Activated CD8-positive, alpha-beta T cell treated with anti-CD3 and anti-CD28 coated beads, Interleukin-2, amount 10 ng/mL, durations not matched to agents 7 days and 5 days (primary cell): ENCODE measurements around the gene CCDC183. TPM values are rescaled to one million over a fixed set of nuclear protein-coding genes. Genes with fewer than 3 reads are reported as not detected.

Experiments used
- ATAC-seq: fragments of 150-1000 bp; cut with Tn5 transposase; one replicate; pipeline ENCODE4 v1.10.0; 2021; ENCODE audit warnings: moderate library complexity
- CTCF ChIA-PET: fragments of 350-600 bp; sonication (Branson Sonifier 250); formaldehyde crosslinking; loops from one replicate; lab custom pipeline; 2021; ENCODE audit warnings: antibody characterized with exemption; lab: Charles Lee
- POLR2A ChIA-PET: fragments of 350-600 bp; sonication (Branson Sonifier 250); formaldehyde crosslinking; loops from one replicate; lab custom pipeline; 2021; ENCODE audit warnings: antibody characterized with exemption; lab: Charles Lee
- DNase-seq: peaks from one replicate; pipeline ENCODE4 v3.0.0-alpha.2; 2020
- H3K27ac Mint-ChIP-seq: one replicate; pipeline ENCODE4 v1.8.0; 2021; ENCODE audit warnings: mild to moderate bottlenecking, mixed read lengths
- H3K27me3 Mint-ChIP-seq: one replicate; pipeline ENCODE4 v1.8.0; 2021; ENCODE audit warnings: low read depth, mixed read lengths
- H3K36me3 Mint-ChIP-seq: one replicate; pipeline ENCODE4 v1.8.0; 2021; ENCODE audit warnings: low read depth, mixed read lengths
- H3K4me1 Mint-ChIP-seq: one replicate; pipeline ENCODE4 v1.8.0; 2021; ENCODE audit warnings: low read depth, mixed read lengths
- H3K4me3 Mint-ChIP-seq: one replicate; pipeline ENCODE4 v1.8.0; 2021; ENCODE audit warnings: mild to moderate bottlenecking, mixed read lengths
- H3K9me3 Mint-ChIP-seq: one replicate; pipeline ENCODE4 v1.8.0; 2022; ENCODE audit warnings: mixed read lengths; ENCODE audit not compliant: insufficient read depth
- total RNA-seq, 2 experiments: library from RNA; stranded (reverse); gene quantifications; one replicate each; pipeline ENCODE4 v1.2.3, GENCODE V29; 2021

Gene CCDC183
- total RNA-seq, 2 experiments from 2014 or later = 0.26 to 0.44 TPM

DNA sequence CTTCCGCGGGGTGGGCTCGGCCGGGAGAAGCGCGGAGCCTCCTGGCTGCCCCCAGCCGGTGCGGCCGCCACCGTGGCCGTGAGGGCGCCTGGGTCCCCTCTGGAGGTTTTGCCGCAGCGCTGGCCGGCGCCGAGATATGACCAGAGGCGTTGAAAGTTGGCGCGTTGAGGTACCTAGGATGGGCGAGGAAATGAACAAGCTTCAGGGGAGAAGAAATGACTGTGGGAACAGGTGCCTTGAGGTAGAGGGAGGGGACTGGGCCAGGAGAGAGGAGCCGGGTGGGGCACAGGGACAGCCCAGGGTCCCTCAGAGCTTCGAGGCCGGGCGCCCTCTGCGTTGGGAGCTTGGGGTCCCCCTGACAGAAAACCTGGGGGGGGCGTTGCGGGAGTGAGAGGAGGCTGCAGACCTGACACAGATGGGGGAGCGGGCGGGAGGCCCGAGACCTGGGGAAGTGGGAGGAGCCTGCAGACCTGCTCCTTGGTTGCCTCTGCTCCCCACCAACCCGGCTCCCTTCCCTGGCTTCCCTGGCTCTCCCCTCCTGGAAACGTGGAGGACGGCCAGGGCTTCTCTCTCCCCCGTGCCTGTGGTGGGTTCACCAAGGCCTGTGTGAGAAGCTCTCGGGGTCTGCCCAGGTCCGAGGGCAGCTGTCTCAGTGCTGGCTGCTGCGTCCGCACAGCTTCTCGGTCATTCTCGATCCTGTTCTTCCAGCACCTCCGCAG is 25.8 kb downstream of the CCDC183 start:
- Mint-ChIP-seq H3K4me3 (no peak overlapping the region), H3K9me3 (no peaks in the 10 kb centered on the region), H3K27ac (no peak overlapping the region), H3K4me1 (peaks cover 6% of the 10 kb centered on the region), H3K36me3 (peaks cover 26% of the 10 kb centered on the region), H3K27me3 (no peaks in the 10 kb centered on the region)
- CTCF ChIA-PET = interaction anchor here (0.7 kb wide), 1 partner anchor 12 kb away, joined by 3 read pairs; no protein-coding TSS in a partner anchor
- ATAC-seq (no peak), DNase-seq (no peak)
- POLR2A ChIA-PET = no interaction called here

DNA sequence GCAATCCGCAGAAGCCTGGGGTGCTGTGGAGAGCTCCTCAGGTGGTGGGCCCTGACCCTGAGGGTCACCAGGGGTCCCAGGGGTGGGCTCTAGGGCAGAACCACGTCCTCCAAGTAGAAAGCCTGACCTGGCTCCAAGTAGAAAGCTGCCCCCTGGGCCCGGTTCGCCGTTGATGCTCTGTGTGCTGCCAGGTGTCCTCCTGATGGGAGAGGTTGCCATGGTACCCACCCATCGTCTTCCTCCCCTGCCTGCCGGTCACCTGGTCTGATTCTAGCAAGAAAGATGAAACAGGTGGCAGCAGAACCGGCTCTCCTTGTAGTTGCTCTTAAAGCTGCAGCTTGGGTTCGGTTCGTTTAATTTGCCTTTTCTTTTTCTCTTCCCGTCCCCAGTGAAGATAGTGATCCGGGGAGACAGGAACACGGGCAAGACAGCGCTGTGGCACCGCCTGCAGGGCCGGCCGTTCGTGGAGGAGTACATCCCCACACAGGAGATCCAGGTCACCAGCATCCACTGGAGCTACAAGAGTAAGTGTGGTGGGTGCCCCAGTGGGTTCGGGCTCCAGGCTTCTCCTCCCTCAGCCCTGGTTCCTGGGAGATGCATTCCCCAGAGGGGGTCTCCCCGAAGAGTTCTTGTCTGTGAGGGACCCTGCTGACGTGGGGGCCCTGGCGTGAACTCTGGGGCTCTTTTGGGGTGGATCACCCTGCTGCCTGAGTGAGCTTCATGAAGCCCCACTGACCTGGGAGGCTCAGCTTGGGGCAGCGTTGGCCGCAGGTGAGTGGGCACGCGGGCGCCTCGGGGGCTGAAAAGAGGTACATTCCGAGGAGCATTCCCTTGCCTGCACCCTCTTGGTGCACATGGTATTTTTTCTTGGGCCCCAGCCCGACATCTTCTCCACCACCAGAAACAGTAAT is 27.3 kb downstream of the CCDC183 start:
- CTCF ChIA-PET = interaction anchor here (1.1 kb wide), 1 partner anchor 18 kb away, joined by 3 read pairs; no protein-coding TSS in a partner anchor
- Mint-ChIP-seq H3K4me1 (peaks cover 5% of the 10 kb centered on the region), H3K9me3 (no peaks in the 10 kb centered on the region), H3K36me3 (peaks cover 20% of the 10 kb centered on the region), H3K4me3 (no peak overlapping the region), H3K27ac (no peak overlapping the region), H3K27me3 (no peaks in the 10 kb centered on the region)
- DNase-seq (no peak), ATAC-seq (no peak)
- POLR2A ChIA-PET = interaction anchor here (0.7 kb wide), 1 partner anchor 13 kb away, joined by 3 read pairs; no protein-coding TSS in a partner anchor

DNA sequence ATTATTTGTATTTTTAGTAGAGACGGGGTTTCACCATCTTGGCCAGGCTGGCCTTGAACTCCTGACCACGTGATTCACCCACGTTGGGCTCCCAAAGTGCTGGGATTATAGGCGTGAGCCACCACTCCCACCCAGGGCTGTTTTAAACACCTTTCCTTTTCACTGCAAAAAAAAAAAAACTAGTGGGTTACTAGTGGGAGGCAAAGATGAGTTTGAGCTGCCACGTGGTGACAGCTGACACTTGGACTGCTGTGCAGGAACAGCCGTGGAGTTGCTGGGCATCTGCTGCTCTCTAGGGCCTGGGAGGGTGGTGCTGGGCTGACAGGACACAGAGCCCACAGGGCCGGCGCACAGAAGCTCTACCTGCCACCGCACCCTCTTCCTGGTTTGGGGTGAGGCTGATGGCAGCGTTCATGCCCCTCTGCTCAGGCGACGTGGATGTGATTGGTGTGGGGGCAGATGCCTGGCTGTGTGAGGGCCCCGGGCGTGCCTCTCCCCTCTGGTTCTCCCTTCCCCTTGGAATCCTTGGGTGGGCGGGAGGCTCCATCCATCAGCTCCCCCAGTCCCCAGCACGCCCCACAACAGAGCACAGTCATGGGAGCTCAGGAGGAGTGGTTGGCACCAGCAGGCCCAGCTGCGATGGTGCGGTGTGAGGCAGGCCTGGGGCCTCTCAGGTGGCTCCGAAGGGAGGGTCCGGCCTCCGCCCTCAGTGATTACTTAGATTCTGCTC is 28.5 kb downstream of the CCDC183 start:
- Mint-ChIP-seq H3K36me3 (peaks cover 20% of the 10 kb centered on the region), H3K4me1 (peaks cover 5% of the 10 kb centered on the region), H3K4me3 (no peak overlapping the region), H3K27me3 (no peaks in the 10 kb centered on the region), H3K27ac (no peak overlapping the region), H3K9me3 (no peaks in the 10 kb centered on the region)
- ChIA-PET CTCF (no interaction called here), POLR2A (no interaction called here)
- ATAC-seq (no peak), DNase-seq (no peak)

DNA sequence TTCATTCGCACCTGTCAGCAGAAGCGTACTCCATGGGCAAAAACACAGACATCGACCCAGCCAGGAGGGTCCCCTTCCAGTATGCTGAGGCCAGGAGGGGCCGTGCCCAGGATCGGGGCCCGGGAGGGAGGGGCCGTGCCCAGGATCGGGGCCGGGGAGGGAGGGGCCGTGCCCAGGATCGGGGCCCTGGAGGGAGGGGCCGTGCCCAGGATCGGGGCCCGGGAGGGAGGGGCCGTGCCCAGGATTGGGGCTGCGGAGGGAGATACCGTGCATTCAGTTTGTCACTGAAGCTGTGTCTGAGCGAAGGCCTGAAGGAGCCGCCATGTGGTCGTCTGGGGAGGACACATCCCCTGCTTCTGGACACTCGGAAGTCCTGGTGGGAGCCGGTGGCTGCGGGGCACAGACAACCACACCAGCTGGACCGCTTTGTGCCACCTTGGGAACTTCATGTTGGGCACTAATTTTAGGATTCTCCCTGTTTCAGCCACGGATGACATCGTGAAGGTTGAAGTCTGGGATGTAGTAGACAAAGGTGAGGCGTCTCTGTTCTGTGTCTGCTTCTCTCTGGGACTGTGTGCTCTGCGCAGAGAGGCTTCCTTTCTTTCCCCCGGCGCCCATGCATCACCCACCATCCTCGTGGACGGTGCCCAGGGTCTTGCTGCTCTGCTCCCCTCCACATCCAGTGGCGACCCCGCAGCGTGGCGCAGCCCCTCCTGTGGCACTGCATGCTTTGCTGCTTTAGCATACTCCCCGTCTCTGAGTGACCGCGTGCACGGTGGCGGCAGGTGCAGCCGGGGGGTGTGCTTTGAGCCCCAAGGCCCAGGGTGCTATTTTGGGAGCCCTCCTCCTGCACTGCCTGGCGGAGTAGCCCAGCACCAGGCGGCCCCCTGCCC is 29.4 kb downstream of the CCDC183 start:
- no peak overlapping the region for H3K27ac Mint-ChIP-seq
- ATAC-seq (no peak), DNase-seq (no peak)
- ChIA-PET CTCF (no interaction called here), POLR2A (no interaction called here)
- peaks cover 5% of the 10 kb centered on the region for H3K4me1 Mint-ChIP-seq
- no peak overlapping the region for H3K4me3 Mint-ChIP-seq
- peaks cover 19% of the 10 kb centered on the region for H3K36me3 Mint-ChIP-seq
- H3K9me3 Mint-ChIP-seq = no peaks in the 10 kb centered on the region
- no peaks in the 10 kb centered on the region for H3K27me3 Mint-ChIP-seq

DNA sequence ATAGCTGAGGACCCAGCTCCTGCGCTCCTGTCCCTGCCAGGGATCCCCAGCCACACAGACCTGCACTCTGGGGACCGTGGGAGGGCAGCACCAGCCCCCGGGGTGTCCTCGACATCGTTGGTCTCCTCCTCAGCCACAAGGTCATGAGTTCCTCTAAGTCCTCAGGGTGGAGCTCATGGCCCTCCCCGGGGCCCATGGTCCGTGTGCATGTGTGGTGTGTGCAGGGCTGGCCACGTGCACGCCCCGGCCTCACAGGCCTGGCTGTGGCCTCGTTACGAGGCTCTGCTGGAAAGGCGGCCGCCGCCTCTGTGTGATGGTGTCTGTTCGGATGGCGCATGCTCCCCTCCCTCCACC is 30.0 kb downstream of the CCDC183 start:
- H3K27ac Mint-ChIP-seq = no peak overlapping the region
- POLR2A ChIA-PET = no interaction called here

DNA sequence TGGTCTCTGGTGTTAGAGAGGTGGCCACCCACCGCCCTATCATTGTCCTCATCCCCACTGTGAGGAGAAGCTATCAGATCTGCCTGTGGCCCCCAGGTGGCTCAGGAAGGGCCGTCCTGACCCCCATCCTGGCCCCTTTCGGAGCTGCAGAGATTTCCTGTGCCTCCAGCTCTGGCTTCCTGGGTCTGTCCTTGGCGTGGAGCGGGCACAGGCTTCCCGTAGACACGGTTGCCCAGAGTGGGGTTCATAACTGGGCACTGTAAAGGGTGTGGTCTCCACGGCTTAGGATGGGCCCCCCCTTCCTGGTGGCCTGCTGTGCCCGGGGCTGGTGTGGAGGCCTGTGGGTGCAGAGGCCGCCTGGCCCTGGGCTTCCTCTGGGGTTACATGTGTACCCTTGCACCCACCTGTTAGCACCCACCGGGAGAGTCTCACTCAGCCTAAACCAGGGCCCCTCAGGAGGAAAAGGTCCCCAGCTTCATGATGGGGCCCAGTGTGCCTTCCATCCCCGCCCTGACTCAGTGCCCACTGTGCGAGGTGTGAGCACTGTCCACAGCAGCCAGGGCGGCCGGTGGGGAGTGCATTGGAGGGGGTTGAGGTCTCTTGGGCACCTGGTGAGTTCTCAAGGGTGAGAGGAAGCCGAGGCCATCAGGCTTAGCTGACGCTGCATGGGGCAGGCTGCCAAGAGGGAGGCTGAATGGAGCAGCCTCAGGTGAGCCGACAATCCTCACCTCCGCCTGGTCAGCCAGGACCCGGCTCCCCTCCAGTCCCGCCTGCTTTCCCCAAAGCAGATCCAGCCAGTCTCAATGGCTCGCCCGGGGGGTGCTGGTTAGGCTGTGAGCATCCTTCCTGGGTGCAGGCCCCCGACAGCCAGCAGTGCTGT is 30.8 kb downstream of the CCDC183 start:
- Mint-ChIP-seq H3K4me1 (no peaks in the 10 kb centered on the region), H3K9me3 (no peaks in the 10 kb centered on the region), H3K27me3 (no peaks in the 10 kb centered on the region), H3K4me3 (no peak overlapping the region), H3K36me3 (peaks cover 13% of the 10 kb centered on the region), H3K27ac (no peak overlapping the region)
- DNase-seq (no peak), ATAC-seq (no peak)
- ChIA-PET POLR2A (no interaction called here), CTCF (interaction anchor here (1.5 kb wide), 1 partner anchor 15 kb away, joined by 4 read pairs; the partner anchor contains the start of gene AJM1)

More for the DNA sequence above, 30.0 kb downstream of the CCDC183 start:
- Mint-ChIP-seq H3K9me3 (no peaks in the 10 kb centered on the region), H3K4me1 (peaks cover under 1% of the 10 kb centered on the region), H3K4me3 (no peak overlapping the region), H3K36me3 (peaks cover 13% of the 10 kb centered on the region), H3K27me3 (no peaks in the 10 kb centered on the region)
- CTCF ChIA-PET = no interaction called here
- DNase-seq (no peak), ATAC-seq (no peak)

DNA sequence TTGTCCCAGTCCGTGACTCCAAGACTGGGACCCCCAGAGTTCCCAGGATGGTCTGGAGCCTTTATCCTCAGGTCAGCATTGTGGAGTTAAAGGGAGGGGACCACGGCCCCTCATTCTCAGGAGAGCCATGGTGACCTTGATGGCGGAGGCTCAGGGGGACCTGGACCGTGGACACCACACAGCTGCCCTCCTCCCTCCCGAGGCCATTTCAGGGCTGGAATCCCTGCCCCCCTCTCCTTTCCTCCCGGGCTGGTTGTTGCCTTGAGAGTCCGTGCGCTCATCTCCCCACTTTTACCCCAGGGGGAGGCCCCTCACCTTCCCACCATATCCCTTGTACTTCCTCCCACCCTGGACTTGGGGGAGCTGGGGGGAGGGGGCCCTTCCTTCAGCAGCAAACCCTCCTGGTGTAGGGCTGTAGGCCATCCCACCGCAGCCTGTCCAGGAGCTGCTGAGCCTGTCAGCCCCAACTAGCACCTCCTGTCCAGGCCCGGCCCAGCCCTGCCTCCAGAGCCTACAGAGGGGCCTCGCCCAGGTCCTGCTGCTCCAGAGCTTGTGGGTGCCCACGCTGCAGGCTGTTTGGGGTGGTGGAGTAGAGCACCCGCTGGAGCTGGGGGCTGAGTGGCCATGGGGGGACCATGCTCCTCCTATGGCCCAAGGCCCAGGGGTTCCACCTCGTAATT is 31.8 kb downstream of the CCDC183 start:
- ATAC-seq (no peak), DNase-seq (no peak)
- Mint-ChIP-seq H3K27me3 (no peaks in the 10 kb centered on the region), H3K36me3 (peaks cover 15% of the 10 kb centered on the region), H3K9me3 (no peaks in the 10 kb centered on the region), H3K4me1 (no peaks in the 10 kb centered on the region), H3K4me3 (no peak overlapping the region), H3K27ac (no peak overlapping the region)
- CTCF ChIA-PET = interaction anchor here (0.9 to 1.5 kb wide), 2 partner anchors 14 to 208 kb away, joined by 3 to 4 read pairs; partner anchors contain the start of gene AJM1
- POLR2A ChIA-PET = interaction anchor here (0.6 kb wide), 1 partner anchor 198 kb away, joined by 3 read pairs; no protein-coding TSS in a partner anchor

DNA sequence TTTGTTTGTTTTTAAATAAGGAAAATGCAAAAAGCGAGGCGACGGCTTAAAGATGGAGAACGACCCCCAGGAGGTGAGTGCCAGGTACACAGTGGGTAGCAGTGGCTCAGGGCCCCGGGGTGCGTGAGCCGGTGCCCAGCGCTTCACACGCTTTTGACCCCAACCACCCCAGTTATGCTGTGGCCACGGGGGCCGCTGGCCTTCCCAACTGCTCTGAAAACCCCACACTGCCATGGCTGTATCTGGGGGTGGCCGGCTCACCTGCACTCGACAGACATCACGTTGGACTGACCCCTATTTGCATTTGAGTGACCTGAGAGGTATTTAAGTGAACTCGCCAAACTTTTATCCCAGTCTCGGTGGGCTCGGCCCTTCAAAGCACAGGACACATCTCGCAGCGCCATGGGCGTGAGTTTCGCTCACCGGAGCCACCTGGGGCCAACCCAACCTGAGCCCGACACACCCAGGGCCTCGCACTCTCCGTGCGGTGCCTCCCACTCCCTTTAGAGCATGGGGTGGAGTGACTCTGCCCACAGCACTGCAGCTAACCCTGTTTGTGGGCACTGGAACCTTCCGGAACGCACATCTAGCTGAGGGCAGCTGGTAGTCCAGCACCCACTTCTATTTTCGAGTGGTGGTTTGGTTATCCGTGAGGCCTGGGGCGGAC is 32.5 kb downstream of the CCDC183 start:
- no peak overlapping the region for H3K27ac Mint-ChIP-seq
- CTCF ChIA-PET = interaction anchor here (0.9 to 1.5 kb wide), 3 partner anchors 14 to 207 kb away, joined by 3 to 4 read pairs (median 3); partner anchors contain the start of gene AJM1
- no peaks in the 10 kb centered on the region for H3K27me3 Mint-ChIP-seq

DNA sequence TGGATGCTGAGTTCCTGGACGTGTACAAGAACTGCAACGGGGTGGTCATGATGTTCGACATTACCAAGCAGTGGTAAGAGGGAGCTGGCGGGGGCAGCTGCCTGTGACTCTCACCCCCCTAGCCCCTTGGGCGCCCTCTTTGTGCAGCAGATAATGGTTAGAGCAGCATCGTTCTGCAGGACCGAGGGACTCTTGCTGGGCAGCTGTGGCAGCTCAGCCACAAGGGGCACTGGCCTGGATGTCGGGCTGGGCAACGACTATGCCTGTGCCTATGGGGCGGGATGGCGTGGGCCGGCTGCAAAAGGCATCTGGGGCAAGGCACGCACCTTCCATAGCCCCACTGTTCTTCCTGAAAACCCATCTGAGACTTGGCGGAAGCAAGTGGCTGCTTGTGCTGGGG is 33.3 kb downstream of the CCDC183 start:
- Mint-ChIP-seq H3K27me3 (no peaks in the 10 kb centered on the region), H3K9me3 (no peaks in the 10 kb centered on the region), H3K27ac (no peak overlapping the region), H3K36me3 (peaks cover 15% of the 10 kb centered on the region), H3K4me1 (no peaks in the 10 kb centered on the region), H3K4me3 (no peak overlapping the region)
- CTCF ChIA-PET = interaction anchor here (1.2 kb wide), 1 partner anchor 37 kb away, joined by 3 read pairs; no protein-coding TSS in a partner anchor
- ATAC-seq = no peak
- DNase-seq = no peak
- POLR2A ChIA-PET = no interaction called here

More for the DNA sequence above, 32.5 kb downstream of the CCDC183 start:
- H3K4me3 Mint-ChIP-seq = no peak overlapping the region
- no peak for ATAC-seq
- no peaks in the 10 kb centered on the region for H3K4me1 Mint-ChIP-seq
- no peaks in the 10 kb centered on the region for H3K9me3 Mint-ChIP-seq
- POLR2A ChIA-PET = no interaction called here
- peaks cover 15% of the 10 kb centered on the region for H3K36me3 Mint-ChIP-seq
- DNase-seq = no peak
